Smooth muscle cell (in vitro differentiated cells): Measurements from ENCODE around the gene TULP1. TPM values are rescaled to one million over a fixed set of nuclear protein-coding genes. Genes with fewer than 3 reads are reported as not detected.

Experiments used
- DNase-seq: peaks from one replicate; lab custom pipeline; 2025; ENCODE audit not compliant: unreplicated experiment; lab: John Stamatoyannopoulos, UW
- H2AFZ ChIP-seq: fragments of 200-600 bp; sonication (generic); 2 replicates; pipeline ENCODE4 v1.6.0; 2016; ENCODE audit warnings: antibody characterized with exemption, low read depth, mild to moderate bottlenecking
- H3F3A ChIP-seq: fragments of 200-600 bp; sonication (generic); 2 replicates; pipeline ENCODE4 v1.6.0; 2017; ENCODE audit warnings: antibody characterized with exemption, low read depth
- H3K27ac ChIP-seq: fragments of 200-600 bp; sonication (generic); 2 replicates; pipeline ENCODE4 v1.5.1; 2016; ENCODE audit warnings: low read depth, mild to moderate bottlenecking
- H3K27me3 ChIP-seq: fragments of 200-600 bp; sonication (generic); 2 replicates; pipeline ENCODE4 v1.6.1; 2016; ENCODE audit warnings: low read depth, mild to moderate bottlenecking
- H3K36me3 ChIP-seq: fragments of 200-600 bp; sonication (generic); 2 replicates; pipeline ENCODE4 v1.5.1; 2016; ENCODE audit warnings: low read depth
- H3K4me1 ChIP-seq: fragments of 200-600 bp; sonication (generic); 2 replicates; pipeline ENCODE4 v1.5.1; 2016; ENCODE audit warnings: low read depth
- H3K4me2 ChIP-seq: fragments of 200-600 bp; sonication (generic); 2 replicates; pipeline ENCODE4 v1.6.0; 2016; ENCODE audit warnings: mild to moderate bottlenecking
- H3K4me3 ChIP-seq: fragments of 200-600 bp; sonication (generic); 2 replicates; pipeline ENCODE4 v1.5.1; 2016; ENCODE audit warnings: mild to moderate bottlenecking
- H3K79me2 ChIP-seq: fragments of 200-600 bp; sonication (generic); 2 replicates; pipeline ENCODE4 v1.6.0; 2016; ENCODE audit warnings: low read depth, mild to moderate bottlenecking
- H3K9ac ChIP-seq: fragments of 200-600 bp; sonication (generic); 2 replicates; pipeline ENCODE4 v1.6.0; 2016; ENCODE audit warnings: low read depth
- H3K9me3 ChIP-seq: fragments of 200-600 bp; sonication (generic); replicated peaks from 2 replicates; pipeline ENCODE4 v1.5.1; 2016; ENCODE audit warnings: low read depth
- H4K20me1 ChIP-seq: fragments of 200-600 bp; sonication (generic); 2 replicates; pipeline ENCODE4 v1.6.0; 2016; ENCODE audit warnings: low read depth
- WGBS: methylation state at CpG from one replicate; pipeline ENCODE4 v1.1.7; 2016; ENCODE audit warnings: low lambda C conversion rate; 5-methylcytosine and 5-hydroxymethylcytosine counted together
- polyA plus RNA-seq: library from polyadenylated mRNA; unstranded; fragments of >200 nt; fragmentation: Nextera tagmentation; extraction: Ambion mirVana; gene quantifications from 2 replicates; pipeline ENCODE4 v1.2.1, GENCODE V29; 2016
- total RNA-seq: library from RNA; depleted of rRNA; stranded (reverse); fragments of >200 nt; gene quantifications from 2 replicates; pipeline ENCODE4 v1.2.3, GENCODE V29; 2014
- TF ChIP-seq, protein P1 (sequence below): fragments of 200-600 bp; sonication (generic); IDR thresholded peaks from 2 replicates; pipeline ENCODE4 v1.5.1; 2017; ENCODE audit warnings: borderline replicate concordance, mild to moderate bottlenecking, antibody characterized with exemption; ENCODE audit not compliant: insufficient read depth, poor library complexity, severe bottlenecking

The TULP1 gene
- total and polyA plus RNA-seq, 2 experiments from 2014 or later: 0.26 to 0.31 TPM

DNA sequence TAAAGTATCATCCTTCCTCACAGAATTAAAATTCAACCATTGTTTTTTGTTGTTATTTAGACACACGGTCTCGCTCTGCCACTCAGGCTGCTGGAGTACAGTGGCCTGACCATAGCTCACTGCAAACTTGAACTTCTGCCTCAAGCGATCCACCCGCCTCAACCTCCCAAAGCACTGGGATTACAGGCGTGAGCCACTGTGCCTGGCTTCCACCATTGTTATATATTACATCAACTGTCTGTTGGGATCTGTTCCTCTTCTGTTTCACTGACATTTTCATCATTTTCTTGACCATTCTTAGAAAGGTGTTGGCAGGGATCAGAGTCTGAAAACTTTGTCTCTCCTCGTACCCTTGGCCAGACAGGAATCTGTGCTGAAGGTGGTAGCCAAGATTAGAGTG, 21.3 kb upstream of the TULP1 start:
- Histone ChIP-seq H3K9ac (no peak overlapping the region), H3K36me3 (no peaks in the 10 kb centered on the region), H3F3A (no peaks in the 10 kb centered on the region), H3K4me1 (peaks cover 14% of the 10 kb centered on the region), H3K4me2 (peak overlapping the region; percentile 6), H3K27ac (no peak overlapping the region), H3K79me2 (no peaks in the 10 kb centered on the region), H4K20me1 (no peaks in the 10 kb centered on the region), H2AFZ (no peak overlapping the region), H3K4me3 (no peak overlapping the region), H3K27me3 (no peaks in the 10 kb centered on the region), H3K9me3 (no peaks in the 10 kb centered on the region)
- WGBS: 69% methylated on average over 6 of the region's 6 CpGs
- TF ChIP-seq, protein P1, sequence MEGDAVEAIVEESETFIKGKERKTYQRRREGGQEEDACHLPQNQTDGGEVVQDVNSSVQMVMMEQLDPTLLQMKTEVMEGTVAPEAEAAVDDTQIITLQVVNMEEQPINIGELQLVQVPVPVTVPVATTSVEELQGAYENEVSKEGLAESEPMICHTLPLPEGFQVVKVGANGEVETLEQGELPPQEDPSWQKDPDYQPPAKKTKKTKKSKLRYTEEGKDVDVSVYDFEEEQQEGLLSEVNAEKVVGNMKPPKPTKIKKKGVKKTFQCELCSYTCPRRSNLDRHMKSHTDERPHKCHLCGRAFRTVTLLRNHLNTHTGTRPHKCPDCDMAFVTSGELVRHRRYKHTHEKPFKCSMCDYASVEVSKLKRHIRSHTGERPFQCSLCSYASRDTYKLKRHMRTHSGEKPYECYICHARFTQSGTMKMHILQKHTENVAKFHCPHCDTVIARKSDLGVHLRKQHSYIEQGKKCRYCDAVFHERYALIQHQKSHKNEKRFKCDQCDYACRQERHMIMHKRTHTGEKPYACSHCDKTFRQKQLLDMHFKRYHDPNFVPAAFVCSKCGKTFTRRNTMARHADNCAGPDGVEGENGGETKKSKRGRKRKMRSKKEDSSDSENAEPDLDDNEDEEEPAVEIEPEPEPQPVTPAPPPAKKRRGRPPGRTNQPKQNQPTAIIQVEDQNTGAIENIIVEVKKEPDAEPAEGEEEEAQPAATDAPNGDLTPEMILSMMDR: no peak
- DNase-seq: no peak

DNA sequence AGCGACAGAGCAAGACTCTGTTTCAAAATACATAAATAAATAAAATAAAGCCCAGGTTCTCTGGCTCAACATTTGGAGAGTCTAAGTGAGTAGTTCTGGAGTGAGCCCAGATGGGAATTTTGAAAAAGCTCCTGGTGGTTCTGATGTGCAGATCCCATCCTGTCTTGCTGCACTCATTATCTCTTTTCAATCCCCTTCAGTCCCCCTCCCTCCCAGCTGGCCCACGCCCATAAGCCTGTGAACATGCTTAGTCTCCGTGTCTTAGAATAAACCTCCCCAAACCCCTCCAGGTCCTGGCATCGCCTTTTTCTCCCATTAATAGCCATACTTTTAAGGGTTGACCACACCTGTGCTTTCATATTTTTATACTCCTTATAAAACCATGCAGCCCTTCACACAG, 19.4 kb upstream of the TULP1 start:
- Histone ChIP-seq H3K79me2 (no peaks in the 10 kb centered on the region), H3K27me3 (no peaks in the 10 kb centered on the region), H3K4me3 (no peak overlapping the region), H3K9ac (no peak overlapping the region), H3K4me1 (peaks cover 14% of the 10 kb centered on the region), H3K4me2 (no peak overlapping the region), H2AFZ (no peak overlapping the region), H3K36me3 (no peaks in the 10 kb centered on the region), H4K20me1 (no peaks in the 10 kb centered on the region), H3F3A (no peaks in the 10 kb centered on the region), H3K9me3 (no peaks in the 10 kb centered on the region), H3K27ac (no peak overlapping the region)
- DNase-seq: no peak
- TF ChIP-seq, protein P1: no peak
- 87% methylated on average over 4 of the region's 4 CpGs for WGBS

DNA sequence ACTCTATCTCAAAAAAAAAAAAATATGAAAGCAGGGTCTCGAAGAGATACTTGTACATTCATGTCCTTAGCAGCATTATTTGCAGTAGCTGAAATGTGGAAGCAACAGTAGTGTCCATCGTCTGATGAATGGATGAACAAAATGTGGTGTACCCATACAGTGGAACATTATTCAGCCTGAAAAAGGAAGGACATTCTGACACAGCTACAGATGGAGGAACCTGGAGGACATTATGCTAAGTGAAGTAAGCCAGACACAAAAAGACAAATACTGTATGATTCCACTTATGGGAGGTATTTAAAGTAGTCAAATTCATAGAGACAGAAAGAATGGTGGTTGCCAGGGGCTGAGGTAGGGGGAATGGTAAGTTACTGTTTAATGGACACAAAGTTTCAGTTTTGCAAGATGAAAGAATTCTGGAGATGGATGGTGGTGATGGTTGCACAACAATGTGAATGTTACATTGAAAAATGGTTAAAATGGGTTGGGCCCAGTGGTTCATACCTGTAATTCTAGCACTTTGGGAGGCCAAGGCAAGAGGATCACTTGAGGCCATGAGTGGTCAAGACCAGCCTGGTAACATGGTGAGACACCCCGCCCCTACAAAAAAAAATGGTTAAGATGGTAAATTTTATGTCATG, 11.8 kb upstream of the TULP1 start:
- TF ChIP-seq, protein P1: no peak
- 87% methylated on average over 3 of the region's 3 CpGs for WGBS
- Histone ChIP-seq H3K4me3 (no peak overlapping the region), H3K4me2 (no peak overlapping the region), H3K79me2 (no peaks in the 10 kb centered on the region), H3F3A (no peaks in the 10 kb centered on the region), H3K27me3 (no peaks in the 10 kb centered on the region), H3K9ac (no peak overlapping the region), H2AFZ (no peak overlapping the region), H3K9me3 (no peaks in the 10 kb centered on the region), H3K27ac (no peak overlapping the region), H3K4me1 (no peaks in the 10 kb centered on the region), H3K36me3 (no peaks in the 10 kb centered on the region), H4K20me1 (no peaks in the 10 kb centered on the region)
- no peak for DNase-seq
